Astrocyte (in vitro differentiated cells and primary cell): Measurements from ENCODE around the gene NDUFAF8. TPM values are rescaled to one million over a fixed set of nuclear protein-coding genes. Genes with fewer than 3 reads are reported as not detected.

Experiments used
- DNase-seq: peaks from one replicate; pipeline ENCODE4 v3.0.0-alpha.2; 2010; ENCODE audit warnings: low read depth
- FAIRE-seq: peaks from 2 replicates; lab custom pipeline; 2011; peaks lifted over from hg19 to GRCh38; lab: Jason Lieb, UNC
- H2AFZ ChIP-seq: 2 replicates; pipeline ENCODE4 v1.6.0; 2012; ENCODE audit warnings: low read depth, low read length, inconsistent platforms
- H3K27ac ChIP-seq: 2 replicates; pipeline ENCODE4 v1.5.1; 2011; ENCODE audit warnings: low read depth, low read length, inconsistent platforms
- H3K27me3 ChIP-seq: 2 replicates; pipeline ENCODE4 v1.6.0; 2011; ENCODE audit warnings: low read length, inconsistent platforms; ENCODE audit not compliant: insufficient read depth
- H3K36me3 ChIP-seq: 2 replicates; pipeline ENCODE4 v1.5.1; 2011; ENCODE audit warnings: low read length, inconsistent platforms; ENCODE audit not compliant: insufficient read depth
- H3K4me1 ChIP-seq: 2 replicates; pipeline ENCODE4 v1.5.1; 2011; ENCODE audit warnings: low read length, inconsistent platforms; ENCODE audit not compliant: insufficient read depth
- H3K4me2 ChIP-seq: 2 replicates; pipeline ENCODE4 v1.6.0; 2012; ENCODE audit warnings: low read length, inconsistent platforms
- H3K4me3 ChIP-seq: 2 replicates; pipeline ENCODE4 v1.5.1; 2011; ENCODE audit warnings: low read depth, mild to moderate bottlenecking, low read length, inconsistent platforms; ENCODE audit not compliant: insufficient read depth
- H3K79me2 ChIP-seq: 2 replicates; pipeline ENCODE4 v1.6.0; 2012; ENCODE audit warnings: mild to moderate bottlenecking, low read length, inconsistent platforms; ENCODE audit not compliant: insufficient read depth
- H3K9ac ChIP-seq: 2 replicates; pipeline ENCODE4 v1.6.0; 2012; ENCODE audit warnings: mild to moderate bottlenecking, low read length, inconsistent platforms
- H3K9me3 ChIP-seq: 2 replicates; pipeline ENCODE4 v1.5.1; 2012; ENCODE audit warnings: low read depth, mild to moderate bottlenecking, low read length, inconsistent platforms; ENCODE audit not compliant: insufficient read depth
- H4K20me1 ChIP-seq: 2 replicates; pipeline ENCODE4 v1.6.0; 2012; ENCODE audit warnings: low read length, inconsistent platforms; ENCODE audit not compliant: insufficient read depth
- H3K27ac Mint-ChIP-seq: one replicate; pipeline ENCODE4 v1.8.0; 2021; ENCODE audit warnings: mild to moderate bottlenecking, mixed read lengths; ENCODE audit not compliant: unreplicated experiment
- H3K27me3 Mint-ChIP-seq: one replicate; pipeline ENCODE4 v1.8.0; 2021; ENCODE audit warnings: low read depth, mixed read lengths; ENCODE audit not compliant: unreplicated experiment
- H3K36me3 Mint-ChIP-seq: one replicate; pipeline ENCODE4 v1.8.0; 2021; ENCODE audit warnings: low read depth, mixed read lengths; ENCODE audit not compliant: unreplicated experiment
- H3K4me1 Mint-ChIP-seq: one replicate; pipeline ENCODE4 v1.8.0; 2021; ENCODE audit warnings: low read depth, mixed read lengths; ENCODE audit not compliant: unreplicated experiment
- H3K4me3 Mint-ChIP-seq: one replicate; pipeline ENCODE4 v1.8.0; 2021; ENCODE audit warnings: mild to moderate bottlenecking, moderate library complexity, mixed read lengths; ENCODE audit not compliant: unreplicated experiment
- H3K9me3 Mint-ChIP-seq: one replicate; pipeline ENCODE4 v1.8.0; 2021; ENCODE audit warnings: mild to moderate bottlenecking, mixed read lengths; ENCODE audit not compliant: unreplicated experiment
- CTCF ChIP-seq: IDR thresholded peaks from 2 replicates; pipeline ENCODE4 v1.5.1; 2011; ENCODE audit warnings: low read depth, mild to moderate bottlenecking, inconsistent platforms, low read length, moderate library complexity; ENCODE audit not compliant: insufficient read depth
- EZH2 ChIP-seq: IDR thresholded peaks from 2 replicates; pipeline ENCODE4 v1.6.1; 2012; ENCODE audit warnings: mild to moderate bottlenecking, low read length, inconsistent platforms; ENCODE audit not compliant: insufficient read depth
- total RNA-seq: library from RNA; stranded (reverse); gene quantifications from 2 replicates; pipeline ENCODE4 v1.2.1, GENCODE V29; 2021

Gene NDUFAF8
- total RNA-seq, 1 donor from 2014 or later = 67.2 TPM

GRCh38 chr17:81231766-81232581, 7.1 kb upstream of the NDUFAF8 start:
- peaks cover 16% of the 10 kb centered on the region for H3K79me2 ChIP-seq
- Mint-ChIP-seq H3K4me1 (no peaks in the 10 kb centered on the region), H3K36me3 (peaks cover 14% of the 10 kb centered on the region), H3K27ac (no peak overlapping the region), H3K9me3 (no peaks in the 10 kb centered on the region), H3K4me3 (no peak overlapping the region), H3K27me3 (no peaks in the 10 kb centered on the region)
- no peak for TF ChIP-seq CTCF
- TF ChIP-seq EZH2 = no peak
- FAIRE-seq (no peak), DNase-seq (no peak)
- H4K20me1 ChIP-seq = peaks cover 21% of the 10 kb centered on the region
- no peak overlapping the region for H3K4me2 ChIP-seq
- H3K9me3 ChIP-seq = no peaks in the 10 kb centered on the region
- no peak overlapping the region for H3K9ac ChIP-seq
- no peaks in the 10 kb centered on the region for H3K27me3 ChIP-seq
- H3K4me3 ChIP-seq = no peak overlapping the region
- peaks cover 2% of the 10 kb centered on the region for H3K36me3 ChIP-seq
- H2AFZ ChIP-seq = no peak overlapping the region
- H3K27ac ChIP-seq = no peak overlapping the region
- H3K4me1 ChIP-seq = no peaks in the 10 kb centered on the region

- no peak overlapping the region for H3K4me3 ChIP-seq
- Mint-ChIP-seq H3K27ac (no peak overlapping the region), H3K27me3 (no peaks in the 10 kb centered on the region), H3K9me3 (no peaks in the 10 kb centered on the region), H3K4me3 (no peak overlapping the region), H3K36me3 (peaks cover 14% of the 10 kb centered on the region), H3K4me1 (peaks cover 4% of the 10 kb centered on the region)
- no peak overlapping the region for H3K9ac ChIP-seq
- no peak overlapping the region for H3K4me2 ChIP-seq
- TF ChIP-seq CTCF (no peak), EZH2 (no peak)
- peaks cover 28% of the 10 kb centered on the region for H4K20me1 ChIP-seq
- H3K9me3 ChIP-seq = no peaks in the 10 kb centered on the region
- FAIRE-seq (no peak), DNase-seq (no peak)
- H3K36me3 ChIP-seq = peaks cover 2% of the 10 kb centered on the region
- no peak overlapping the region for H3K27ac ChIP-seq
- no peaks in the 10 kb centered on the region for H3K27me3 ChIP-seq
- peaks cover 3% of the 10 kb centered on the region for H3K4me1 ChIP-seq
- H3K79me2 ChIP-seq = peaks cover 23% of the 10 kb centered on the region
- H2AFZ ChIP-seq = no peak overlapping the region
Measured at GRCh38 chr17:81232616-81233241, 6.4 kb upstream of the NDUFAF8 start.
